WTC11 (cell line): ENCODE measurements around the gene TMEM198.

Experiments used
- IRF1 ChIP-seq: sonication (generic); formaldehyde crosslinking; IDR thresholded peaks from 2 replicates; pipeline ENCODE4 v1.8.0; 2023; ENCODE audit warnings: missing genetic modification reagents
- USF2 ChIP-seq: sonication (generic); formaldehyde crosslinking; IDR thresholded peaks from 2 replicates; pipeline ENCODE4 v1.8.1; 2023; ENCODE audit warnings: mild to moderate bottlenecking, missing genetic modification reagents, moderate library complexity
- ZNF232 ChIP-seq: sonication (generic); formaldehyde crosslinking; IDR thresholded peaks from 2 replicates; pipeline ENCODE4 v1.8.0; 2022; ENCODE audit warnings: mild to moderate bottlenecking, missing genetic modification reagents

GRCh38 chr2:219521066-219521880 is 22.6 kb upstream of the TMEM198 start:
- TF ChIP-seq IRF1 (CRISPR knock-in tag) (no peak), ZNF232 (CRISPR knock-in tag) (no peak), USF2 (CRISPR knock-in tag) (no peak)
